ENCODE data around the gene DPP6.

DNA sequence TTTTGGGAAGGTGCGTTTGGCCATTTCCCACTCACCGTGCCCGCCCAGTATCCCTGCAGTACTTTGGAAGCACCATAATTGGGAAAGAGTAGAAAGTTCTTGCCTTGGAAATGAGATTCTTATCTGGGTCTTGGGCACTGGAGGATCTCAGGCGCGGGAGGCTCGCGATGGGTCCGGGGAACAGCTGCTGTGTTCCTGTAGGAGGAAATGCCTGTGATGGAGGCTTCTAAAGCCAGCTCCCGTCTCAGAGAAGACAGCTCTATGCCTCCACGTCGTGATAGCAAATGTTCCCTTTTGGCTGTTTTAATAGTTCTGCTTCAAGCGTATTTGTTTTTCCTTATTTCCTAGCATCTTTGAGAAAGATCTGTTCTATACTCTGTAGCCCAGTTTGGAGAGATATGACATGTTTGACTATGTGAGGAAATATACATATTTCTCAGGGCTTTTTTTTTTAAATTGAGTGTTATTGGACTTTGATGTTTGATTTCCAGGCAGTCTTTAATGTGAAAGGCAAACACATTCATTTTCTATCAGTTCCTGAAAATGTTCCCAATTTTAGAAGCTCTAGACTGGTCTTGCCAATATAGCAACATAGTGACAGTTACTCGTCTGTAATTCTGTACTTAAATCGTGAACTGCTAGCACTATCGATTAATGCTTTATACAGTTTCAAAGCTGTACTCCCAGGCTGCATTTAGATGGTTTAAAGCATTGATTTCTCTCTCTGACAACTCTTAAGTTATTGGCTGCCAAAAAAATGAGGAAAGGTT, 280.8 kb downstream of the DPP6 start:
- TF ChIP-seq, protein P1, sequence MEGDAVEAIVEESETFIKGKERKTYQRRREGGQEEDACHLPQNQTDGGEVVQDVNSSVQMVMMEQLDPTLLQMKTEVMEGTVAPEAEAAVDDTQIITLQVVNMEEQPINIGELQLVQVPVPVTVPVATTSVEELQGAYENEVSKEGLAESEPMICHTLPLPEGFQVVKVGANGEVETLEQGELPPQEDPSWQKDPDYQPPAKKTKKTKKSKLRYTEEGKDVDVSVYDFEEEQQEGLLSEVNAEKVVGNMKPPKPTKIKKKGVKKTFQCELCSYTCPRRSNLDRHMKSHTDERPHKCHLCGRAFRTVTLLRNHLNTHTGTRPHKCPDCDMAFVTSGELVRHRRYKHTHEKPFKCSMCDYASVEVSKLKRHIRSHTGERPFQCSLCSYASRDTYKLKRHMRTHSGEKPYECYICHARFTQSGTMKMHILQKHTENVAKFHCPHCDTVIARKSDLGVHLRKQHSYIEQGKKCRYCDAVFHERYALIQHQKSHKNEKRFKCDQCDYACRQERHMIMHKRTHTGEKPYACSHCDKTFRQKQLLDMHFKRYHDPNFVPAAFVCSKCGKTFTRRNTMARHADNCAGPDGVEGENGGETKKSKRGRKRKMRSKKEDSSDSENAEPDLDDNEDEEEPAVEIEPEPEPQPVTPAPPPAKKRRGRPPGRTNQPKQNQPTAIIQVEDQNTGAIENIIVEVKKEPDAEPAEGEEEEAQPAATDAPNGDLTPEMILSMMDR (IDR thresholded peaks at IDR 0.05) = no peak
- TF ChIP-seq, protein P2, sequence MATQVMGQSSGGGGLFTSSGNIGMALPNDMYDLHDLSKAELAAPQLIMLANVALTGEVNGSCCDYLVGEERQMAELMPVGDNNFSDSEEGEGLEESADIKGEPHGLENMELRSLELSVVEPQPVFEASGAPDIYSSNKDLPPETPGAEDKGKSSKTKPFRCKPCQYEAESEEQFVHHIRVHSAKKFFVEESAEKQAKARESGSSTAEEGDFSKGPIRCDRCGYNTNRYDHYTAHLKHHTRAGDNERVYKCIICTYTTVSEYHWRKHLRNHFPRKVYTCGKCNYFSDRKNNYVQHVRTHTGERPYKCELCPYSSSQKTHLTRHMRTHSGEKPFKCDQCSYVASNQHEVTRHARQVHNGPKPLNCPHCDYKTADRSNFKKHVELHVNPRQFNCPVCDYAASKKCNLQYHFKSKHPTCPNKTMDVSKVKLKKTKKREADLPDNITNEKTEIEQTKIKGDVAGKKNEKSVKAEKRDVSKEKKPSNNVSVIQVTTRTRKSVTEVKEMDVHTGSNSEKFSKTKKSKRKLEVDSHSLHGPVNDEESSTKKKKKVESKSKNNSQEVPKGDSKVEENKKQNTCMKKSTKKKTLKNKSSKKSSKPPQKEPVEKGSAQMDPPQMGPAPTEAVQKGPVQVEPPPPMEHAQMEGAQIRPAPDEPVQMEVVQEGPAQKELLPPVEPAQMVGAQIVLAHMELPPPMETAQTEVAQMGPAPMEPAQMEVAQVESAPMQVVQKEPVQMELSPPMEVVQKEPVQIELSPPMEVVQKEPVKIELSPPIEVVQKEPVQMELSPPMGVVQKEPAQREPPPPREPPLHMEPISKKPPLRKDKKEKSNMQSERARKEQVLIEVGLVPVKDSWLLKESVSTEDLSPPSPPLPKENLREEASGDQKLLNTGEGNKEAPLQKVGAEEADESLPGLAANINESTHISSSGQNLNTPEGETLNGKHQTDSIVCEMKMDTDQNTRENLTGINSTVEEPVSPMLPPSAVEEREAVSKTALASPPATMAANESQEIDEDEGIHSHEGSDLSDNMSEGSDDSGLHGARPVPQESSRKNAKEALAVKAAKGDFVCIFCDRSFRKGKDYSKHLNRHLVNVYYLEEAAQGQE (IDR thresholded peaks at IDR 0.05; ENCODE audit: insufficient read depth in 1 of 2, low read depth in 2 of 2, low read length in 1 of 2) = no peak
- no peak for TF ChIP-seq POLR2AphosphoS5 (IDR thresholded peaks at IDR 0.05; ENCODE audit: low read depth, low read length)

Measured in Panc1 (cell line).